HepG2 (cell line): Measurements from ENCODE around the gene ANKRD37.
"Not testable (repeated sequence)": the region's sequence is repeated elsewhere in the genome, so short reads cannot be mapped to it uniquely, and the experiment has no call there.

Source experiments
- CCAR2 ChIP-seq: fragments of 200-400 bp; formaldehyde crosslinking; optimal IDR thresholded peaks from 2 replicates; pipeline ENCODE3; 2018; ENCODE audit warnings: low read depth, mild to moderate bottlenecking, low read length, moderate library complexity
- CHD2 ChIP-seq: IDR thresholded peaks from 2 replicates; pipeline ENCODE4 v1.6.1; 2011; ENCODE audit warnings: low read depth, low read length, improper control_type of control experiment
- ESRRA ChIP-seq: sonication (generic); formaldehyde crosslinking; IDR thresholded peaks from 2 replicates; pipeline ENCODE4 v1.5.1; 2020; ENCODE audit warnings: mild to moderate bottlenecking, low read depth, missing genetic modification reagents
- FOXP1 ChIP-seq, 2 experiments: fragments of 450-650 bp in 1 of 2; IDR thresholded peaks; 2 replicates each; pipeline ENCODE4 v1.6.1; 2017 to 2018; ENCODE audit warnings: antibody characterized with exemption in 1 of 2
- GTF2F1 ChIP-seq: fragments of 150-350 bp; IDR thresholded peaks from 2 replicates; pipeline ENCODE4 v1.6.1; 2014; ENCODE audit warnings: low read length
- JUND ChIP-seq: sonication (generic); formaldehyde crosslinking; IDR thresholded peaks from 2 replicates; pipeline ENCODE4 v1.8.0; 2022; ENCODE audit warnings: mild to moderate bottlenecking, missing genetic modification reagents
- SP1 ChIP-seq, 2 experiments: fragments of 450-650 bp in 1 of 2; sonication (generic) in 1 of 2; formaldehyde crosslinking in 1 of 2; IDR thresholded peaks; 2 replicates each; pipeline versions ENCODE4 v1.4.0 to v1.6.1; 2016 to 2020; ENCODE audit warnings: missing genetic modification reagents in 1 of 2
- TCF7L2 ChIP-seq: IDR thresholded peaks from 2 replicates; pipeline ENCODE4 v1.6.1; 2011; ENCODE audit warnings: mild to moderate bottlenecking, low read depth, low read length, moderate library complexity
- ZFP36 ChIP-seq: fragments of 150-350 bp; IDR thresholded peaks from 2 replicates; pipeline ENCODE4 v1.6.1; 2018; ENCODE audit warnings: borderline replicate concordance, low read length, low read depth; ENCODE audit not compliant: partially characterized antibody
- ZNF891 ChIP-seq: sonication (generic); formaldehyde crosslinking; IDR thresholded peaks from 2 replicates; pipeline ENCODE4 v1.5.0; 2020; ENCODE audit warnings: mild to moderate bottlenecking, missing genetic modification reagents
- TF ChIP-seq, protein P1 (sequence below): sonication (generic); formaldehyde crosslinking; IDR thresholded peaks from 2 replicates; pipeline ENCODE4 v1.4.0; 2020; ENCODE audit warnings: missing genetic modification reagents
- TF ChIP-seq, protein P2 (sequence below): sonication (generic); formaldehyde crosslinking; IDR thresholded peaks from 2 replicates; pipeline ENCODE4 v1.4.0; 2020; ENCODE audit warnings: mild to moderate bottlenecking, missing genetic modification reagents

DNA sequence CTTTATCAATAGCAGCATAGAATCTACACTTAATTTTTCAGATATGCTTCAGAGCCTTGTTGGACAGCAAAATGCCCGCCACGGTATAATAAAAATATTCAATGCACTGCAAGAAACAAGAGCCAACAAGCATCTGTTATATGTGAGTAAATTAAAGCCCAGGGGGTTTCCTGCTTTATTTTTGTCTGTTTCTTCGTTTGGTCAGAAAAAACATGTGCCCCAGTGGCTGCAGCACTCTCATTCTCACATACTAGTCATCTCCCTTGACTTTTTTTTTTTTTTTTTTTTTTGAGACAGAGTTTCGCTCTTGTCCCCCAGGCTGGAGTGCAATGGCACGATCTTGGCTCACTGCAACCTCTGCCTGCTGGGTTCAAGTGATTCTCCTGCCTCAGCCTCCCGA is 34.1 kb upstream of the ANKRD37 start:
- not testable (repeated sequence) for TF ChIP-seq CCAR2; ESRRA (CRISPR knock-in tag); TCF7L2; JUND (CRISPR knock-in tag); SP1 (IDR thresholded peaks at IDR 0.05); SP1 (CRISPR knock-in tag; IDR thresholded peaks at IDR 0.05); ZFP36; CHD2; FOXP1 (IDR thresholded peaks at IDR 0.05); FOXP1 (CRISPR knock-in tag; IDR thresholded peaks at IDR 0.05); GTF2F1; ZNF891
- TF ChIP-seq, protein P1, sequence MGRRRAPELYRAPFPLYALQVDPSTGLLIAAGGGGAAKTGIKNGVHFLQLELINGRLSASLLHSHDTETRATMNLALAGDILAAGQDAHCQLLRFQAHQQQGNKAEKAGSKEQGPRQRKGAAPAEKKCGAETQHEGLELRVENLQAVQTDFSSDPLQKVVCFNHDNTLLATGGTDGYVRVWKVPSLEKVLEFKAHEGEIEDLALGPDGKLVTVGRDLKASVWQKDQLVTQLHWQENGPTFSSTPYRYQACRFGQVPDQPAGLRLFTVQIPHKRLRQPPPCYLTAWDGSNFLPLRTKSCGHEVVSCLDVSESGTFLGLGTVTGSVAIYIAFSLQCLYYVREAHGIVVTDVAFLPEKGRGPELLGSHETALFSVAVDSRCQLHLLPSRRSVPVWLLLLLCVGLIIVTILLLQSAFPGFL (CRISPR knock-in tag): not testable (repeated sequence)
- TF ChIP-seq, protein P2, sequence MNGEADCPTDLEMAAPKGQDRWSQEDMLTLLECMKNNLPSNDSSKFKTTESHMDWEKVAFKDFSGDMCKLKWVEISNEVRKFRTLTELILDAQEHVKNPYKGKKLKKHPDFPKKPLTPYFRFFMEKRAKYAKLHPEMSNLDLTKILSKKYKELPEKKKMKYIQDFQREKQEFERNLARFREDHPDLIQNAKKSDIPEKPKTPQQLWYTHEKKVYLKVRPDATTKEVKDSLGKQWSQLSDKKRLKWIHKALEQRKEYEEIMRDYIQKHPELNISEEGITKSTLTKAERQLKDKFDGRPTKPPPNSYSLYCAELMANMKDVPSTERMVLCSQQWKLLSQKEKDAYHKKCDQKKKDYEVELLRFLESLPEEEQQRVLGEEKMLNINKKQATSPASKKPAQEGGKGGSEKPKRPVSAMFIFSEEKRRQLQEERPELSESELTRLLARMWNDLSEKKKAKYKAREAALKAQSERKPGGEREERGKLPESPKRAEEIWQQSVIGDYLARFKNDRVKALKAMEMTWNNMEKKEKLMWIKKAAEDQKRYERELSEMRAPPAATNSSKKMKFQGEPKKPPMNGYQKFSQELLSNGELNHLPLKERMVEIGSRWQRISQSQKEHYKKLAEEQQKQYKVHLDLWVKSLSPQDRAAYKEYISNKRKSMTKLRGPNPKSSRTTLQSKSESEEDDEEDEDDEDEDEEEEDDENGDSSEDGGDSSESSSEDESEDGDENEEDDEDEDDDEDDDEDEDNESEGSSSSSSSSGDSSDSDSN (CRISPR knock-in tag): not testable (repeated sequence)
